GM12873 (cell line): ENCODE data around the gene FAF1.

Experiments used
- TF ChIP-seq, protein P1 (sequence below): IDR thresholded peaks from 2 replicates; pipeline ENCODE4 v1.5.1; 2012; ENCODE audit warnings: low read depth, mild to moderate bottlenecking, moderate library complexity, low read length, control low read depth; ENCODE audit not compliant: insufficient read depth; ENCODE audit errors: missing control alignments

The FAF1 gene

DNA sequence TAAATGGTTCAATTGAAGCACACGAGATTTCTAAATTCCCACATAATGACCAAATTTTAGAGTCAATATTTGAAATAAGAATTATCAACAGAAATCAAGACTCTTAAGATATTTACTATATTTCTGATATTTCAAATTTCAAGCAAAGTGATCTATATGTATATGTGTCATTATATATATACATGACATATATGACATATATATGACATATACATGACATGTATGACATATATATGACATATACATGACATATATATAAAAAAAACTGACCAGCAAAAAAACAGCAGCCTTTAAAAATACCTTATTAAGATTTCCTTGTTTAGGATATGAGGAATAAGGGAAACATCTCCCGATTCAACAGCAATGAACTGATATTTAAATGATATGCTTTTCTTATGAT is 266.2 kb downstream of the FAF1 start:
- TF ChIP-seq, protein P1, sequence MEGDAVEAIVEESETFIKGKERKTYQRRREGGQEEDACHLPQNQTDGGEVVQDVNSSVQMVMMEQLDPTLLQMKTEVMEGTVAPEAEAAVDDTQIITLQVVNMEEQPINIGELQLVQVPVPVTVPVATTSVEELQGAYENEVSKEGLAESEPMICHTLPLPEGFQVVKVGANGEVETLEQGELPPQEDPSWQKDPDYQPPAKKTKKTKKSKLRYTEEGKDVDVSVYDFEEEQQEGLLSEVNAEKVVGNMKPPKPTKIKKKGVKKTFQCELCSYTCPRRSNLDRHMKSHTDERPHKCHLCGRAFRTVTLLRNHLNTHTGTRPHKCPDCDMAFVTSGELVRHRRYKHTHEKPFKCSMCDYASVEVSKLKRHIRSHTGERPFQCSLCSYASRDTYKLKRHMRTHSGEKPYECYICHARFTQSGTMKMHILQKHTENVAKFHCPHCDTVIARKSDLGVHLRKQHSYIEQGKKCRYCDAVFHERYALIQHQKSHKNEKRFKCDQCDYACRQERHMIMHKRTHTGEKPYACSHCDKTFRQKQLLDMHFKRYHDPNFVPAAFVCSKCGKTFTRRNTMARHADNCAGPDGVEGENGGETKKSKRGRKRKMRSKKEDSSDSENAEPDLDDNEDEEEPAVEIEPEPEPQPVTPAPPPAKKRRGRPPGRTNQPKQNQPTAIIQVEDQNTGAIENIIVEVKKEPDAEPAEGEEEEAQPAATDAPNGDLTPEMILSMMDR, result no peak

GRCh38 chr1:50684185-50684584 is 275.9 kb downstream of the FAF1 start:
- TF ChIP-seq, protein P1, result no peak

GRCh38 chr1:50681931-50682330 is 278.1 kb downstream of the FAF1 start:
- TF ChIP-seq, protein P1, result no peak

DNA sequence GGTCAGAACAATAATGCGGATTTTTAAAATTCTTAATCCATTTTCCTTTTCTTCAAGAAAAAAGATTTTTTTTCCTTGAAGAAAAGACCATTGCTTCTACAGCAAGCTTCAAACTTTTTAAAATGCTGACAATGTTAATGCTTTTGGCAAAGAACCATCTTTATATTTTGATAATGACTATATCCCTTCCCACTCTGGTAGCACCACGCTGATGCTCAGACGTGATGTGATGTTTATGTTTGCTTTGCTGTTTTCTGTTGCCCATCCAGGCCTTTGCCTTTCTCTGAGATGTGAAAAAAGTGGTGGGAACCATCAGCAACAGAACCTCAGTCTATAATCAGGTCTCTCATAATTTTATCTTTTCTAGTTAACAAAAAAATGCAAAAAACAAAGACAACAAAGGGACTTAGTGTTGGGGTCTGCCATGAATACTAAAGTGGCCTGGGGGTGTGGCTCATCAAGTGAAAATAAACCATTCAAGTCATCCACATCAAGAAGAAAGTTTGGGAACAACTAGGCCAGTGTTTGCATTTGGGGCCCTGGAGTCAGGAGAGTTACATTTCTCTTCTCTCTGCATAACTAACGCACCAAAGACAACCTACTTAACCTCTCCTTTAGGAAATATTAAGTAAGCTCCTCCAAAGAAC is 292.2 kb downstream of the FAF1 start:
- TF ChIP-seq, protein P1, result no peak

DNA sequence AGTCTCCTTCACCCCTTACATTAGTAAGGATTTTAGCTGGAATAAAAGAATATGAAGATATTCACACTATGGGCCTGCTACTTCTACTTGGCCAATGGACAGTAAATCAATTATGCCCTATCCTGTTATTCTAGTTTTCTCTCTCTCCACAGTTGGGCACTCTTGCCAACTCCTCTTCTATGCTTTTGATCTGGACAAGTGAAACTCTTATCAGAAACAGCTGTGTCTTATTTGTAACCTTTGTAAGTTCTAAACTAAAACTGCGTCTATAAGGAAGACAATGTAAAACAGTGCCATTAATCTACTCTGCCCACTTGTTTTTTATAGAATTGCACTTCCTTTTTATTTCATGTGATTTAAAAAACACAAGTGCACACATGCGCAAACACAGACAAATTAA is 292.8 kb downstream of the FAF1 start:
- TF ChIP-seq, protein P1, result no peak

DNA sequence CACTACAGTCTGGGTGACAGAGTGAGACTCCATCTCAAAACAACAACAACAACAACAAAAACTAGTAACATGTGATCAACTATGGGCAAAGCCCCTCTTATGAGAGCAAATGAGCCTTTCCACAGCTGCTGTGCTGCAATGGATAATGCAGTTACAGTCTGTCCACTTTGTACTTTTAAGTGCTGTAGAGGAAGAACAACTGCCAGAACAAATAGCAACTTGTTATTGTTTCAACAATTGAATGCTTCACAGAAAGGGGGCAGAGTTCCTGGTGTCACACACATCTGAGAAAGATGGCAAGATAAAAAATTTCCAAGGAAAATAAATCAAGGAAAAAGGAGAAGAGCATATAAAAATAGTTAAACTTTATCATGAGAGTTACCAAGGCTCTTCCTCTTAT is 293.2 kb downstream of the FAF1 start:
- TF ChIP-seq, protein P1, result no peak

GRCh38 chr1:50665413-50665812 is 294.7 kb downstream of the FAF1 start:
- TF ChIP-seq, protein P1, result no peak
